Endometrial microvascular endothelial cells (primary cell): Measurements from ENCODE around the gene RNASEH2B. TPM values are rescaled to one million over a fixed set of nuclear protein-coding genes. Genes with fewer than 3 reads are reported as not detected.

ENCODE experiments used
- in situ Hi-C: cut with HindIII; loops from 2 replicates; pipeline ENCODE4 v1.10.0; 2017; ENCODE audit warnings: low sequenced_read_pairs, low pct_unique_long_range_greater_than_20kb; ENCODE audit errors: inconsistent ontology term
- total RNA-seq: library from RNA; depleted of rRNA; stranded (reverse); fragments of >200 nt; gene quantifications from one replicate; pipeline ENCODE4 v1.2.3, GENCODE V29; 2015; ENCODE audit errors: inconsistent ontology term

Gene RNASEH2B
- total RNA-seq, 1 donor from 2014 or later, result 33.9 TPM

GRCh38 chr13:50989476-50989875, 79.9 kb downstream of the RNASEH2B start:
- in situ Hi-C loops, result no loop called here

- in situ Hi-C loops, result no loop called here
Observed at GRCh38 chr13:50990065-50990817, 80.7 kb downstream of the RNASEH2B start.

- in situ Hi-C loops, result no loop called here
Observed at GRCh38 chr13:50990818-50991506, 81.4 kb downstream of the RNASEH2B start.

- in situ Hi-C loops, result no loop called here
Observed at GRCh38 chr13:50991579-50992521, 82.3 kb downstream of the RNASEH2B start.

- in situ Hi-C loops, result no loop called here
Observed at GRCh38 chr13:50993371-50993770, 83.8 kb downstream of the RNASEH2B start.

GRCh38 chr13:50993934-50994333, 84.3 kb downstream of the RNASEH2B start:
- in situ Hi-C loops, result no loop called here

- in situ Hi-C loops, result no loop called here
Observed at GRCh38 chr13:50994651-50995050, 85.1 kb downstream of the RNASEH2B start.

- in situ Hi-C loops, result no loop called here
Observed at GRCh38 chr13:50995854-50996253, 86.3 kb downstream of the RNASEH2B start.

- in situ Hi-C loops, result no loop called here
Observed at GRCh38 chr13:50998326-50998725, 88.7 kb downstream of the RNASEH2B start.

GRCh38 chr13:50999641-51000040, 90.0 kb downstream of the RNASEH2B start:
- in situ Hi-C loops, result no loop called here

GRCh38 chr13:51000061-51000460, 90.5 kb downstream of the RNASEH2B start:
- in situ Hi-C loops, result no loop called here

GRCh38 chr13:51000571-51001260, 91.1 kb downstream of the RNASEH2B start:
- in situ Hi-C loops, result no loop called here

GRCh38 chr13:51001335-51001734, 91.7 kb downstream of the RNASEH2B start:
- in situ Hi-C loops, result no loop called here

GRCh38 chr13:51002736-51003135, 93.1 kb downstream of the RNASEH2B start:
- in situ Hi-C loops, result no loop called here

- in situ Hi-C loops, result no loop called here
Observed at GRCh38 chr13:51003642-51004041, 94.1 kb downstream of the RNASEH2B start.

GRCh38 chr13:51004111-51004865, 94.7 kb downstream of the RNASEH2B start:
- in situ Hi-C loops, result no loop called here

GRCh38 chr13:51004918-51005460, 95.4 kb downstream of the RNASEH2B start:
- in situ Hi-C loops, result no loop called here

- in situ Hi-C loops, result no loop called here
Observed at GRCh38 chr13:51005566-51005965, 96.0 kb downstream of the RNASEH2B start.
